Nephron (organoid): Measurements from ENCODE around the gene MAP2K2.
A peak's percentile ranks its signal among the peaks of the same experiment; 100 is the strongest.

ENCODE experiments used
- H3K27ac Mint-ChIP-seq, 3 experiments: 2 replicates each; pipeline ENCODE4 v1.8.0; 2020; ENCODE audit warnings: mixed read lengths in 3 of 3, mild to moderate bottlenecking in 2 of 3, moderate library complexity in 1 of 3
- H3K27me3 Mint-ChIP-seq: 2 replicates; pipeline ENCODE4 v1.8.0; 2021; ENCODE audit warnings: low read depth, mild to moderate bottlenecking, moderate library complexity, mixed read lengths
- H3K36me3 Mint-ChIP-seq: 2 replicates; pipeline ENCODE4 v1.8.0; 2020; ENCODE audit warnings: low read depth, mixed read lengths
- H3K4me1 Mint-ChIP-seq: 2 replicates; pipeline ENCODE4 v1.8.0; 2020; ENCODE audit warnings: mixed read lengths
- H3K4me3 Mint-ChIP-seq, 3 experiments: 2 replicates each; pipeline ENCODE4 v1.8.0; 2020; ENCODE audit warnings: mild to moderate bottlenecking in 3 of 3, mixed read lengths in 3 of 3, moderate library complexity in 2 of 3
- H3K9me3 Mint-ChIP-seq: 2 replicates; pipeline ENCODE4 v1.8.0; 2020; ENCODE audit warnings: mixed read lengths
- TF ChIP-seq, protein P1 (sequence below), 3 experiments: fragments of 200-600 bp; sonication (generic); IDR thresholded peaks; one replicate each; pipeline ENCODE4 v1.5.0; 2021; ENCODE audit warnings: antibody characterized with exemption in 3 of 3; ENCODE audit not compliant: unreplicated experiment in 3 of 3

The MAP2K2 gene

DNA sequence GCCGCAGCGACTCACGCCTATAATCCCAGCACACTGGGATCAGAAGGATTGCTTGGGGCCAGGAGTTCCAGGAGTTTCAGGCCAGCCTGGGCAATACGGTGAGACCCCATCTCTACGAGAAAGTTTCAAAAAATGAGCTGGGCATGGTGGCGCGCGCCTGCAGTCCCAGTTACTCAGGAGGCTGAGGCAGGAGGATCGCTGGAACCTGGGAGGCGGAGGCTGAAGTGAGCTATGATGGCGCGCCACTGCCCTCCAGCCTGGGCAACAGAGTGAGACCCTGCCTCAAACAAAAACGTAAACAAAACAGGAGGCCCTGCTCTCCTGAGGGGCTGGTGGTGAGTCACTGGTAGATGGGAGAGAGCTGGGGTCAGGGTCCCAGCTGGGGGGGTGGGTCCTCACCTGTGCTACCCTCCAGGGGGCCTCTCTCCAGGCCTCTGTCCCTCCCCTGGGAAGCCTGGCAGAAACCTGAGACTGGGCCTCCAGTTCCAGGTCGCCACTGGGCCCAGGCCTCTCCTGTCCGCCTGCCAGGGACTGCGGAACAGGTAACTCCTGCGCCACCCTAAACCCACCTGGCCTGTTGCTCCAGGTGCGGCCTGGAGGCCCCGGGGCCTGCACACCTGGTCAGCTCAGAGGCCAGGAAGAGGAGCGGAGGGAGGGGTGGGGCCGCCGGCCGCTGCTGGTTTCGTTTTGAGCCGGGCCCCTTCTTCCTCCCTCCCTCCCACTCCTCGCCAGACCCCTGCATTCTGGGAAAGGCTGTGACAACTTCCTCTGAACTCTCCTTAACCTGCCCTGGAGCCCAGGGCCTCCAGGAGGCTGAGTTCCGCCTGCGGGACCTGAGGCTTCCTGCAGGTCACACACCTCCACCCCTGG is 40.0 kb downstream of the MAP2K2 start:
- H3K4me1 Mint-ChIP-seq: no peaks in the 10 kb centered on the region
- peaks cover 5% of the 10 kb centered on the region for H3K27me3 Mint-ChIP-seq
- H3K36me3 Mint-ChIP-seq: peaks cover 1% of the 10 kb centered on the region
- H3K9me3 Mint-ChIP-seq: no peaks in the 10 kb centered on the region
- TF ChIP-seq, protein P1, sequence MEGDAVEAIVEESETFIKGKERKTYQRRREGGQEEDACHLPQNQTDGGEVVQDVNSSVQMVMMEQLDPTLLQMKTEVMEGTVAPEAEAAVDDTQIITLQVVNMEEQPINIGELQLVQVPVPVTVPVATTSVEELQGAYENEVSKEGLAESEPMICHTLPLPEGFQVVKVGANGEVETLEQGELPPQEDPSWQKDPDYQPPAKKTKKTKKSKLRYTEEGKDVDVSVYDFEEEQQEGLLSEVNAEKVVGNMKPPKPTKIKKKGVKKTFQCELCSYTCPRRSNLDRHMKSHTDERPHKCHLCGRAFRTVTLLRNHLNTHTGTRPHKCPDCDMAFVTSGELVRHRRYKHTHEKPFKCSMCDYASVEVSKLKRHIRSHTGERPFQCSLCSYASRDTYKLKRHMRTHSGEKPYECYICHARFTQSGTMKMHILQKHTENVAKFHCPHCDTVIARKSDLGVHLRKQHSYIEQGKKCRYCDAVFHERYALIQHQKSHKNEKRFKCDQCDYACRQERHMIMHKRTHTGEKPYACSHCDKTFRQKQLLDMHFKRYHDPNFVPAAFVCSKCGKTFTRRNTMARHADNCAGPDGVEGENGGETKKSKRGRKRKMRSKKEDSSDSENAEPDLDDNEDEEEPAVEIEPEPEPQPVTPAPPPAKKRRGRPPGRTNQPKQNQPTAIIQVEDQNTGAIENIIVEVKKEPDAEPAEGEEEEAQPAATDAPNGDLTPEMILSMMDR (IDR thresholded peaks at IDR 0.05; ENCODE audit: unreplicated experiment in 3 of 3): no peak
- H3K27ac Mint-ChIP-seq: peak overlapping the region; percentile 27 to 83 (median 77)
- peak overlapping the region; percentile 35 to 75 (median 57) for H3K4me3 Mint-ChIP-seq

DNA sequence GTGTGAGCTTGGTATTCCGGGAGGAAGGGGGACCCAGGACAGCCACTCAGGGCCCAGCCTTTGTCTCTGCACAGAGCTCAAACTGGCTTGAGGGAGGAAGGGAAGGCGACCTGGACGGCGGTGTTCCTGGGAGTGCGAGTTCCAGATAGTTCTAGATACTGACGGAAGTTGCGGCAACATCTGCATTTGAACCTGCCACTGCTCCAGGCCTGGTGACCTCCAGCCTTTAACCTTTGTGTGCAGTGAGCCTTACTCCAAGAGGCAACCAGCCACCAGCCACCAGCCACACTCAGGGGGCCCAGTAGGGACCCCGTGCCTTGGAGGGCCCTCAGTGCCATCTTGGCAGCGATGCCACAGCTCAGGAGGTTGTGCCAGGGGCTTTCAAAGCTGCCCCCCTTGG is 41.8 kb downstream of the MAP2K2 start:
- no peaks in the 10 kb centered on the region for H3K4me1 Mint-ChIP-seq
- peak overlapping the region in 1 of 3 experiments; percentile 40 for H3K27ac Mint-ChIP-seq
- TF ChIP-seq, protein P1 (IDR thresholded peaks at IDR 0.05; ENCODE audit: unreplicated experiment in 3 of 3): no peak
- no peaks in the 10 kb centered on the region for H3K9me3 Mint-ChIP-seq
- H3K4me3 Mint-ChIP-seq: no peak overlapping the region
- H3K36me3 Mint-ChIP-seq: no peaks in the 10 kb centered on the region
- peaks cover 5% of the 10 kb centered on the region for H3K27me3 Mint-ChIP-seq

DNA sequence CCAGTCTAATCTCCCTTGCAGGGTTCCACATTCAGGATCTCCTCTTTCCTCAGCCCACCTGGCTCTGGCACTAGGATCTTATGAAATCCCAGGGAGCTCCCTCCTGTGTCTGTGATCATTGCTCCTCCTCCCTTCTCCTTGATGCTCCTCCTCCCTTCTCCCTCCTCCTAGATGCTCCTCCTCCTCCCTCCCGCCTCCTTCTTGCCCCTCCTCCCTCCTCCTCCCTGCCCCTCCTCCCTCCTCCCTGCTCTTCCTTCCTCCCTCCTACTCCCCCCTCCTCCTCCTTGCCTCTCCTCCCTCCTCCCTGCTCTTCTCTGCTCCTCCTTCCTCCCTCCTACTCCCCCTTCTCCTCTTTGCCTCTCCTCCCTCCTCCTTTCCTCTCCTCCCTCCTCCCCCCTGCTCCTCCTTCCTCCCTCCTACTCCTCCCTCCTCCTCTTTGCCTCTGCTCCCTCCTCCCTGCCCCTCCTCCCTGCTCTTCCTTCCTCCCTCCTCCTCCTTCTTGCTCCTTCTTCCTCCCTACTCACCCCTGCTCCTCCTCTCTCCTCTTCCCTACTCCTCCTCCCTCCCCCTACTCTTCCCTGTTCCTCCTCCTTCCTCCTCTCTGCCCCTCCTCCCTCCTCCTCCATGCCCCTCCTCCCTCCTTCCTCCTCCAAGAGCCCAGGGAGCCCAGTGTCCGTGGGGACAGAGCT is 42.3 kb downstream of the MAP2K2 start:
- Mint-ChIP-seq H3K4me1 (no peaks in the 10 kb centered on the region), H3K27ac (peak overlapping the region in 1 of 3 experiments; percentile 40), H3K9me3 (no peaks in the 10 kb centered on the region), H3K36me3 (no peaks in the 10 kb centered on the region), H3K27me3 (peaks cover 5% of the 10 kb centered on the region), H3K4me3 (no peak overlapping the region)
- TF ChIP-seq, protein P1 (IDR thresholded peaks at IDR 0.05; ENCODE audit: unreplicated experiment in 3 of 3): no peak

DNA sequence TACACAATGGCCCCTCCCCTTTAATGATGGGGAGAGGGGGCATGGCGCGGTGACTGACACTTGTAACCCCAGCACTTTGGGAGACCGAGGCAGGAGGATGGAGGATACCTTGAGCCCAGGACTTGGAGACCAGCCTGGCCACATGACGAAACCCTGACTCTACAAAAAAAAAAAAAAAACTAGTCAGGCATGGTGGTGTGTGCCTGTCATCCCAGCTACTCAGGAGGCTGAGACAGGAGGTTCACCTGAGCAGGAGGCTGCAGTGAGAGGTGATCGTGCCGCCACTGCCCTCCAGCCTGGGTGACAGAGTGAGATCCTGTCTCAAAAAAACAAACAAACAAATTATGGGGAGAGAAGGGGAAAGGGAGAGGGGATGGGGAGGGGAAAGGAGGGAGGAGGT is 43.4 kb downstream of the MAP2K2 start:
- Mint-ChIP-seq H3K27me3 (peaks cover under 1% of the 10 kb centered on the region), H3K27ac (no peak overlapping the region), H3K4me3 (no peak overlapping the region), H3K36me3 (no peaks in the 10 kb centered on the region), H3K4me1 (no peaks in the 10 kb centered on the region), H3K9me3 (no peaks in the 10 kb centered on the region)
- TF ChIP-seq, protein P1 (IDR thresholded peaks at IDR 0.05; ENCODE audit: unreplicated experiment in 3 of 3): no peak

DNA sequence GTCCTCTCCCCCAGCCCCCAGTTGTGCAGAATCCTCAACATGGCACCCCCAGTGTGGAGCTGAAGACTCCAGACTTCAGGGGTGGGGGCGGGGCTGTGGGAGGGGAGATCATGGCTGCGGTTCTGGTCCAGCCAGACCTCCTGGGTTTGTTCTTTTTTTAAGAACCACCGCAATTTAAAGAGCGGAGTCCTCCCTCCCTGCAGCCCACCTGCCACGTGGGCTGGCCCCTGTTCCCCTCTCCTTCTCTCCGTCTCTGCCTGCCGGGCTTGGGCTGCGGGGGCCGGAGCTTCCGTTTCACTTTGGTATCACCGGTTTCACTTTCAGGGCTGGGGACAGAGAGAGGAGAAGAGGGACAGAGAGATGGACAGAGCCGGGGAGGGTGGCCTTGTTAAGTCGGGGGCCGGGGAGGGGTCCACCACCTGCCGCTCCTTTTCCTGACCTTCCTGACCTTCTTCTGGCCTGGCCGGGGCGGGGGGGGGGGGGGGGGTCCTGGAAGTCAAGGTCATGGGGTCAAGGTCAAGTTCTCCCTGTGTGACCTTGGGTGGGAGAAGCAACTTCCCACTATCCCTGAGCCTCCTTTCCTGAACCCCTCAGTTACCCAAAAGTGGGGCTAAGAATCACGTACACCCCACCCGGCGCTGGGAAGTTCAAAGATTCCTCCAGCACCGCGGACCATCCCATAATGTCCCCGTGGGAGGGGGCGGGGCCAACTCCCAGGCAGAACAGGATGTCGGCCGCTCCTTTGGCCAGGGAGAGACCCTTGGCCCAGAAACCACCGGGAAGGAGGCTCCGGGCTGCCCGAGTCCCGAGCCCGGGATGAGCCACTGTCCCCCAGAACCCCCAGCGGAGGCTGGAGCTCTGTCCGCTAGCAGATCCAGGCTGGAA is 45.9 kb downstream of the MAP2K2 start:
- Mint-ChIP-seq H3K27ac (peak overlapping the region in 2 of 3 experiments; percentile 53 to 74), H3K9me3 (no peaks in the 10 kb centered on the region), H3K36me3 (no peaks in the 10 kb centered on the region), H3K4me1 (no peaks in the 10 kb centered on the region), H3K27me3 (no peaks in the 10 kb centered on the region), H3K4me3 (peak overlapping the region; percentile 75 to 79 (median 77))
- TF ChIP-seq, protein P1 (IDR thresholded peaks at IDR 0.05; ENCODE audit: unreplicated experiment in 3 of 3): no peak
